SW 1271 (cell line): Measurements from ENCODE around the gene MUC12.

Experiments used
- DNase-seq, 2 experiments: peaks; one replicate each; lab custom pipeline; 2025; lab: John Stamatoyannopoulos, UW

The MUC12 gene

GRCh38 chr7:101066141-101066832, 96.9 kb downstream of the MUC12 start:
- DNase-seq = no peak

GRCh38 chr7:101066833-101067177, 97.4 kb downstream of the MUC12 start:
- DNase-seq = no peak

- no peak for DNase-seq
Observed at GRCh38 chr7:101068401-101068800, 99.0 kb downstream of the MUC12 start.
